ENCODE measurements around the gene RNF141. TPM values are rescaled to one million over a fixed set of nuclear protein-coding genes. Genes with fewer than 3 reads are reported as not detected.

Gene RNF141
- total and polyA plus RNA-seq, 2 of the 13 experiments (the other 11 are each of a cell fraction or from before 2014, with no cell fraction given) = 9.3 to 22.4 TPM

GRCh38 chr11:10499452-10499851, 41.5 kb downstream of the RNF141 start (continued):
- TF ChIP-seq ZHX1 (CRISPR knock-in tag; IDR thresholded peaks at IDR 0.05; ENCODE audit: low read depth) (no peak), SRSF4 (IDR thresholded peaks at IDR 0.05; ENCODE audit: low read depth, low read length, poor library complexity, severe bottlenecking) (no peak)

GRCh38 chr11:10498426-10499250, 42.3 kb downstream of the RNF141 start:
- Histone ChIP-seq H3K36me3 (replicated peaks in 1 of 2; ENCODE audit: control insufficient read depth in 1 of 2, insufficient read depth in 2 of 2, low read length in 2 of 2) (no peaks in the 10 kb centered on the region), H4K20me1 (ENCODE audit: insufficient read depth, low read length) (no peaks in the 10 kb centered on the region; the same call in 1 of the 2 replicates), H3K4me2 (ENCODE audit: low read depth, low read length) (no peak overlapping the region), H3K4me1 (ENCODE audit: insufficient read depth, low read length) (no peaks in the 10 kb centered on the region), H3K9ac (ENCODE audit: insufficient read depth, low read depth, low read length) (no peak overlapping the region), H3K4me3 (replicated peaks in 1 of 3; ENCODE audit: insufficient read depth in 1 of 3, low read depth in 2 of 3, low read length in 3 of 3) (no peak overlapping the region), H3K9me3 (ENCODE audit: low read length) (no peaks in the 10 kb centered on the region), H3K27me3 (ENCODE audit: control insufficient read depth in 1 of 2, insufficient read depth in 2 of 2, low read length in 2 of 2) (no peaks in the 10 kb centered on the region), H3K27ac (ENCODE audit: extremely low read length, insufficient read depth, low read length) (no peak overlapping the region), H2AFZ (ENCODE audit: low read length) (no peak overlapping the region), H3K79me2 (ENCODE audit: insufficient read depth, low read length) (no peaks in the 10 kb centered on the region)
- intact Hi-C loops (cut with micrococcal nuclease; ENCODE audit: unreplicated experiment) = no loop called here
- no TSS peak for BruUV-seq (replicated peaks)
- in situ Hi-C loops (cut with HindIII; ENCODE audit: extremely low pct_ligation_motif_present, low pct_unique_long_range_greater_than_20kb) = no loop called here
- DNase-seq (ENCODE audit: low spot score) = no peak
- FAIRE-seq = no peak
- ChIA-PET CTCF (ENCODE audit: low intra/inter-chr PET ratio, low total read pairs) (no interaction called here), POLR2A (no interaction called here)
- no peak for ATAC-seq
- WGBS (ENCODE audit: low lambda C conversion rate) = 64% methylated on average over 4 of the region's 10 CpGs
- TF ChIP-seq STAG1 (CRISPR knock-in tag; IDR thresholded peaks at IDR 0.05) = no peak
- no peak for TF ChIP-seq ZNF569 (CRISPR knock-in tag; IDR thresholded peaks at IDR 0.05; ENCODE audit: borderline replicate concordance)
- no peak for TF ChIP-seq ZNF737 (CRISPR knock-in tag; IDR thresholded peaks at IDR 0.05; ENCODE audit: borderline replicate concordance)
- no peak for TF ChIP-seq ZNF234 (CRISPR knock-in tag; conservative IDR thresholded peaks at IDR 0.05)
- TF ChIP-seq HMGA1 (CRISPR knock-in tag; conservative IDR thresholded peaks at IDR 0.05) = no peak
- TF ChIP-seq ZMAT3 (CRISPR knock-in tag; conservative IDR thresholded peaks at IDR 0.05) = no peak
- TF ChIP-seq ZBTB21 (CRISPR knock-in tag; IDR thresholded peaks at IDR 0.05) = no peak
- TF ChIP-seq FOXP1 (IDR thresholded peaks at IDR 0.05) = no peak
- TF ChIP-seq FOXP1 (CRISPR knock-in tag; IDR thresholded peaks at IDR 0.05) = no peak
- no peak for TF ChIP-seq ZNF12 (CRISPR knock-in tag; IDR thresholded peaks at IDR 0.05)
- TF ChIP-seq MLXIP (CRISPR knock-in tag; IDR thresholded peaks at IDR 0.05; ENCODE audit: borderline replicate concordance) = no peak
- no peak for TF ChIP-seq CBX2 (IDR thresholded peaks at IDR 0.05; ENCODE audit: low read depth, low read length)
- TF ChIP-seq CBX2 (CRISPR knock-in tag; IDR thresholded peaks at IDR 0.05; ENCODE audit: low read depth) = no peak
- TF ChIP-seq GABPA (IDR thresholded peaks at IDR 0.05; ENCODE audit: low read depth, low read length) = no peak
- no peak for TF ChIP-seq GABPA (CRISPR knock-in tag; IDR thresholded peaks at IDR 0.05; ENCODE audit: low read depth)
- TF ChIP-seq SMC3 (IDR thresholded peaks at IDR 0.05; ENCODE audit: low read length) = no peak
- no peak for TF ChIP-seq ATM (IDR thresholded peaks at IDR 0.05; ENCODE audit: borderline replicate concordance)
- TF ChIP-seq HDAC6 (IDR thresholded peaks at IDR 0.05; ENCODE audit: low read depth, low read length) = no peak
